Liver (tissue), 9 donors: ENCODE data around the gene HYCC1. TPM values are rescaled to one million over a fixed set of nuclear protein-coding genes. Genes with fewer than 3 reads are reported as not detected.
A peak's percentile ranks its signal among the peaks of the same experiment; 100 is the strongest.

Source experiments
- DNase-seq: peaks from one replicate; pipeline ENCODE4 v3.0.0-alpha.2; 2017; ENCODE audit warnings: low spot score
- H3K27ac ChIP-seq, 2 donors: one replicate each; pipeline ENCODE4 v1.7.0; 2013; ENCODE audit warnings: inconsistent platforms in 2 of 2, low read length in 2 of 2, control low read depth in 1 of 2, low read depth in 1 of 2, mild to moderate bottlenecking in 1 of 2
- H3K27me3 ChIP-seq, 4 donors: one replicate each; pipeline versions ENCODE4 v1.6.1 to v1.7.0; 2013; ENCODE audit warnings: low read length in 3 of 4, inconsistent platforms in 1 of 4, mild to moderate bottlenecking in 1 of 4, moderate library complexity in 1 of 4; ENCODE audit not compliant: control insufficient read depth in 4 of 4, insufficient read depth in 4 of 4
- H3K36me3 ChIP-seq, 4 donors: one replicate each; pipeline versions ENCODE4 v1.6.1 to v1.7.0; 2013; ENCODE audit warnings: low read length in 3 of 4, mild to moderate bottlenecking in 3 of 4, low read depth in 1 of 4, moderate library complexity in 1 of 4; ENCODE audit not compliant: control insufficient read depth in 4 of 4, insufficient read depth in 3 of 4
- H3K4me1 ChIP-seq, 4 donors: one replicate each; pipeline versions ENCODE4 v1.6.1 to v1.7.0; 2013; ENCODE audit warnings: low read length in 3 of 4, mild to moderate bottlenecking in 3 of 4, moderate library complexity in 1 of 4; ENCODE audit not compliant: control insufficient read depth in 4 of 4, insufficient read depth in 4 of 4
- H3K4me3 ChIP-seq, 3 donors: one replicate each; pipeline versions ENCODE4 v1.6.1 to v1.7.0; 2013; ENCODE audit warnings: low read length in 3 of 3, control low read depth in 1 of 3, low read depth in 1 of 3, mild to moderate bottlenecking in 1 of 3
- H3K9ac ChIP-seq, 2 donors: one replicate each; pipeline ENCODE4 v1.7.0; 2013; ENCODE audit warnings: low read length in 2 of 2, mild to moderate bottlenecking in 2 of 2, moderate library complexity in 2 of 2, control low read depth in 1 of 2, low read depth in 1 of 2
- H3K9me3 ChIP-seq, 4 donors: one replicate each; pipeline versions ENCODE4 v1.6.1 to v1.7.0; 2013; ENCODE audit warnings: low read length in 3 of 4; ENCODE audit not compliant: control insufficient read depth in 4 of 4
- CTCF ChIP-seq: fragments of 150-350 bp; IDR thresholded peaks from 2 replicates; pipeline ENCODE4 v1.5.1; 2017; ENCODE audit warnings: improper control_type of control experiment, low read depth, low read length; ENCODE audit not compliant: missing input control
- EGR1 ChIP-seq, 2 donors: IDR thresholded peaks; 2 replicates each; pipeline ENCODE4 v1.6.1; 2016 to 2018; ENCODE audit warnings: antibody characterized with exemption in 2 of 2, low read depth in 2 of 2
- FOXA1 ChIP-seq: IDR thresholded peaks from 2 replicates; pipeline ENCODE4 v1.6.1; 2016; ENCODE audit warnings: antibody characterized with exemption
- FOXA2 ChIP-seq: IDR thresholded peaks from 2 replicates; pipeline ENCODE4 v1.6.1; 2016; ENCODE audit warnings: antibody characterized with exemption
- GABPA ChIP-seq, 2 donors: IDR thresholded peaks in 1 of 2; conservative IDR thresholded peaks in 1 of 2; 2 replicates each; pipeline ENCODE4 v1.6.1; 2016; ENCODE audit warnings: antibody characterized with exemption in 2 of 2, mild to moderate bottlenecking in 1 of 2, moderate library complexity in 1 of 2
- HNF4G ChIP-seq: IDR thresholded peaks from 2 replicates; pipeline ENCODE4 v1.6.1; 2016; ENCODE audit warnings: antibody characterized with exemption
- JUND ChIP-seq, 2 donors: IDR thresholded peaks; 2 replicates each; pipeline ENCODE4 v1.6.1; 2016; ENCODE audit warnings: antibody characterized with exemption in 2 of 2
- MAX ChIP-seq: IDR thresholded peaks from 2 replicates; pipeline ENCODE4 v1.6.1; 2016; ENCODE audit warnings: antibody characterized with exemption
- NR2F2 ChIP-seq: IDR thresholded peaks from 2 replicates; pipeline ENCODE4 v1.6.1; 2016; ENCODE audit warnings: antibody characterized with exemption
- RAD21 ChIP-seq, 2 donors: IDR thresholded peaks; 2 replicates each; pipeline ENCODE4 v1.6.1; 2016; ENCODE audit warnings: antibody characterized with exemption in 2 of 2, mild to moderate bottlenecking in 2 of 2
- REST ChIP-seq: IDR thresholded peaks from 2 replicates; pipeline ENCODE4 v1.6.1; 2016; ENCODE audit warnings: antibody characterized with exemption, mild to moderate bottlenecking
- RXRA ChIP-seq, 2 donors: IDR thresholded peaks; 2 replicates each; pipeline ENCODE4 v1.6.1; 2017 to 2018; ENCODE audit warnings: antibody characterized with exemption in 2 of 2, mild to moderate bottlenecking in 1 of 2
- SP1 ChIP-seq: IDR thresholded peaks from 2 replicates; pipeline ENCODE4 v1.6.1; 2018; ENCODE audit warnings: antibody characterized with exemption, mild to moderate bottlenecking
- TAF1 ChIP-seq: conservative IDR thresholded peaks from 2 replicates; pipeline ENCODE4 v1.6.1; 2016; ENCODE audit warnings: antibody characterized with exemption, mild to moderate bottlenecking
- YY1 ChIP-seq: IDR thresholded peaks from 2 replicates; pipeline ENCODE4 v1.6.1; 2016; ENCODE audit warnings: antibody characterized with exemption, mild to moderate bottlenecking
- WGBS: extraction: QIAGEN DNeasy Blood & Tissue Kit; methylation state at CpG from one replicate; pipeline ENCODE4 v1.1.7; 2013; 5-methylcytosine and 5-hydroxymethylcytosine counted together
- polyA plus RNA-seq, 2 donors: library from polyadenylated mRNA; stranded (reverse) in 1 of 2; unstranded in 1 of 2; fragments of 200-250 nt in 1 of 2; fragments of >200 nt in 1 of 2; fragmentation: Nextera tagmentation in 1 of 2; extraction: Ambion mirVana in 1 of 2; gene quantifications; one replicate each; pipeline versions ENCODE4 v1.2.1 to v1.2.3, GENCODE V29; 2013 to 2015
- total RNA-seq, 2 donors: library from RNA; depleted of rRNA; stranded (reverse); fragments of >200 nt; gene quantifications; one replicate each; pipeline ENCODE4 v1.2.3, GENCODE V29; 2014
- donor health status: healthy.
- donor health status: healthy.
- donor health status: healthy.
- donor health status: healthy.
- donor health status: healthy.

Gene HYCC1
- total and polyA plus RNA-seq, 4 donors = 5.6 to 19.0 (median 10.6) TPM

DNA sequence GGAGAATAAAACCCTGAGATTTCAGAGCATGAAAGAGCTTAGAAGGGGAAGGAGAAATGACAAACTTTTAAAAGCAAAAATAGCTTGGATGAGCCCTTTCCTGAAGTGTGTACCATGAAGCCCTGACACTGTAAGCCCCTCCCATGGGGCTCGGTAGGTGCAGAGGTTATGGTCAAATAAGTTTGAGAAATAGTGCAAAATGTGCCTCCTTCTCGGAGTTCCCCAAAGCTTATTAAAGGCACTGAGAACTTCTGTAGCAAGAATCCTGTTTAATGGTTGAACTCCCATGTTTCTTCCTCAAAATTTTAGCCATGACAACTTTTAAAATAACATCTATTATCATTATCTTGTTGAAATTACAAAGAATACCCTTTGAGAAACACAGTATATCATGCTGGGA is 10.5 kb upstream of the HYCC1 start (continued):
- TF ChIP-seq CTCF = no peak
- no peak for TF ChIP-seq GABPA (IDR thresholded peaks at IDR 0.05 in 1 of 2, conservative IDR thresholded peaks at IDR 0.05 in 1 of 2)

DNA sequence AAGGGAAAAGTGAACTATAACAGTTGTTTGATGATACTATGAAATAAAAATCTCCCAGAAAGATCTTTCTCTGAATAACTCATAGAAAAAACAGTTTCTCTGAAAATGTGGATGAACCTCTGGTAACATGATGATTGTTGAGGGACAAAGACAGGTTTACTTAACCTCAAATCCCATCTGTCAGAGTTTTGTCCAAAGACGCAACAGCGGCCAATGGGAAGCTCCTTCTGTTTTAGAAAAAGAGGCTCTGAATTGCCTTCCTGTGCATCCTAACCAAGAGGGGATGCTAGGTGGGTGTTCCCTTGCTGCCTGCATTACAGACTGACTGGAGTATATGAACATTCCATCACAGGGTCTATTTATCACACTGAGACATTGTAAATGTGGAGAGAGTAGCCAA is 8.9 kb upstream of the HYCC1 start:
- no peaks in the 10 kb centered on the region for H3K4me1 ChIP-seq
- no peaks in the 10 kb centered on the region for H3K9me3 ChIP-seq
- H3K4me3 ChIP-seq = no peak overlapping the region
- WGBS = 99% methylated on average over 2 of the region's 2 CpGs
- DNase-seq = no peak
- TF ChIP-seq CTCF (no peak), NR2F2 (no peak), EGR1 (IDR thresholded peaks at IDR 0.05; ENCODE audit: low read depth in 2 of 2) (no peak), REST (no peak), RXRA (IDR thresholded peaks at IDR 0.05) (no peak), GABPA (IDR thresholded peaks at IDR 0.05 in 1 of 2, conservative IDR thresholded peaks at IDR 0.05 in 1 of 2) (no peak), JUND (IDR thresholded peaks at IDR 0.05) (no peak), SP1 (no peak), HNF4G (no peak), FOXA2 (no peak)
- H3K9ac ChIP-seq = no peak overlapping the region
- H3K36me3 ChIP-seq = no peaks in the 10 kb centered on the region
- H3K27me3 ChIP-seq = peaks cover 0 to 5% (median 0%) of the 10 kb centered on the region in 4 donors
- no peak overlapping the region for H3K27ac ChIP-seq

DNA sequence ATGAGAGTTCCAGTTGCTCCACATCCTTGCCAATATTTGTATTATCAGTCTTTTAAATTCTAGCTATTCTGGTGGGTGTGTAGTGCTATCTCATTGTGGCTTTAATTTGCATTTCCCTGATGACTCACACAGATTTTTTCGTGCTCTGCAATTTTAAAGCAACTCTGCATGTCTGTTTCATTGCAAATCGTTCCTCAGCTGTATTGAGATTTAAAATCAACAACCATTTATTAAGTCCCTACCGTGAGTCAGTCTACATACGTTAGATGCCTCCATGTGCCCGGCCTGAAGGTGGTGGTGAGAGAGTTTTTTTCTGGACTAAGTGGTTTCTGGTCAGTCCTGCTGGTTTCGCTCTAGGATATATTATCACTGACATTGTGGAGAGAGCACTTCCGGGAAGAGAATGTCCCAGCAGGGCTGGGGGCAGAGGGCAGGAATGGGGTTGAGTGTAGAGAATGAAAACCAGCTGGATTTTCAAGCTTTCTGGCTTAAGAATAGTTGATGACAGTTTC is 8.4 kb upstream of the HYCC1 start:
- peaks cover 0 to 5% (median 0%) of the 10 kb centered on the region in 4 donors for H3K27me3 ChIP-seq
- TF ChIP-seq TAF1 (no peak), MAX (no peak), RAD21 (IDR thresholded peaks at IDR 0.05) (no peak), FOXA2 (no peak), NR2F2 (peak; percentile 84), SP1 (peak; percentile 13), REST (no peak), YY1 (no peak), FOXA1 (no peak), EGR1 (IDR thresholded peaks at IDR 0.05; ENCODE audit: low read depth in 2 of 2) (no peak)
- no peaks in the 10 kb centered on the region for H3K36me3 ChIP-seq
- no peak for DNase-seq
- no peak overlapping the region for H3K27ac ChIP-seq
- no peaks in the 10 kb centered on the region for H3K9me3 ChIP-seq
- no peaks in the 10 kb centered on the region for H3K4me1 ChIP-seq
- H3K4me3 ChIP-seq = no peak overlapping the region
- 72% methylated on average over 7 of the region's 7 CpGs for WGBS
- no peak overlapping the region for H3K9ac ChIP-seq
